Stomach (tissue), 19 donors: Measurements from ENCODE around the gene OR7G3. TPM values are rescaled to one million over a fixed set of nuclear protein-coding genes. Genes with fewer than 3 reads are reported as not detected.

Source experiments
- DNase-seq, 2 donors: peaks; one replicate each; pipeline versions ENCODE4 v3.0.0 to v3.0.0-alpha.2; 2013 to 2019
- H3K27ac ChIP-seq, 5 donors: fragments of 200-600 bp in 4 of 5; sonication (generic) in 4 of 5; one replicate each; pipeline ENCODE4 v1.5.1; 2013 to 2019; ENCODE audit warnings: mild to moderate bottlenecking in 1 of 5, moderate library complexity in 1 of 5
- H3K27me3 ChIP-seq, 3 donors: fragments of 200-600 bp; sonication (generic); one replicate each; pipeline ENCODE4 v1.5.1; 2017 to 2019; ENCODE audit warnings: mixed run types in 1 of 3
- H3K36me3 ChIP-seq, 4 donors: fragments of 200-600 bp; sonication (generic); 1 replicate in 3 of 4; 2 replicates in 1 of 4; pipeline ENCODE4 v1.5.1; 2016 to 2019
- H3K4me1 ChIP-seq, 4 donors: fragments of 200-600 bp; sonication (generic); one replicate each; pipeline ENCODE4 v1.5.1; 2016 to 2019
- H3K4me3 ChIP-seq, 4 donors: fragments of 200-600 bp; sonication (generic) in 3 of 4; one replicate each; pipeline ENCODE4 v1.5.1; 2016 to 2019; ENCODE audit warnings: mild to moderate bottlenecking in 1 of 4
- H3K9me3 ChIP-seq, 4 donors: fragments of 200-600 bp; sonication (generic); one replicate each; pipeline ENCODE4 v1.5.1; 2016 to 2019
- EP300 ChIP-seq: sonication (generic); formaldehyde crosslinking; IDR thresholded peaks from one replicate; pipeline ENCODE4 v1.6.1; 2017; ENCODE audit warnings: antibody characterized with exemption
- POLR2A ChIP-seq, 4 donors: fragments of 450-650 bp; IDR thresholded peaks; one replicate each; pipeline ENCODE4 v1.6.1; 2016; ENCODE audit warnings: antibody characterized with exemption in 4 of 4, control low read depth in 2 of 4, mild to moderate bottlenecking in 1 of 4, moderate library complexity in 1 of 4
- POLR2AphosphoS5 ChIP-seq, 3 donors: sonication (generic); formaldehyde crosslinking; IDR thresholded peaks; one replicate each; pipeline ENCODE4 v1.6.1; 2016; ENCODE audit warnings: antibody characterized with exemption in 3 of 3
- WGBS, 5 donors: extraction: QIAGEN DNeasy Blood & Tissue Kit in 3 of 5; methylation state at CpG; one replicate each; pipeline versions ENCODE4 v1.1.5 to v1.1.7; 2013 to 2018; 5-methylcytosine and 5-hydroxymethylcytosine counted together
- intact Hi-C: fragments of 100-400 bp; cut with DNase I; formaldehyde crosslinking; loops from one replicate; pipeline ENCODE4 v1.15.1; 2023; ENCODE audit warnings: low total_unique reads
- long read RNA-seq, 10 donors: transcript quantifications; one replicate each; lab custom pipeline, GENCODE V29; 2026
- polyA plus RNA-seq, 3 donors: library from polyadenylated mRNA; stranded (reverse); fragments of 200-250 nt; gene quantifications; one replicate each; pipeline ENCODE4 v1.2.3, GENCODE V29; 2013
- total RNA-seq, 5 donors: library from RNA; depleted of rRNA; stranded (reverse); fragments of >200 nt; gene quantifications; one replicate each; pipeline versions ENCODE4 v1.1.0 to v1.2.3, GENCODE V29; 2014 to 2016
- TF ChIP-seq, protein P1 (sequence below), 7 experiments: fragments of 450-650 bp in 4 of 7; fragments of 200-600 bp in 3 of 7; sonication (generic) in 3 of 7; IDR thresholded peaks; one replicate each; pipeline ENCODE4 v1.5.1; 2016 to 2019; ENCODE audit warnings: antibody characterized with exemption in 7 of 7, control low read depth in 2 of 7, mild to moderate bottlenecking in 1 of 7
- donor health status: healthy with polysubstance abuse.
- donor health status: Bipolar disorder and iron deficiency.
- donor health status: healthy.

OR7G3 gene
- total RNA-seq (not detected), polyA plus RNA-seq (not detected)
- long read RNA-seq, donor 1, result 0 reads
- long read RNA-seq, donor 2, result 0 reads
- long read RNA-seq, donor 3, result 0 reads
- long read RNA-seq, donor 4, result 0 reads
- long read RNA-seq, donor 5, result 0 reads
- long read RNA-seq, donor 6, result 0 reads
- long read RNA-seq, donor 7, result 0 reads
- long read RNA-seq, donor 8, result 0 reads
- long read RNA-seq, donor 9, result 0 reads
- long read RNA-seq, donor 10, result 0 reads

DNA sequence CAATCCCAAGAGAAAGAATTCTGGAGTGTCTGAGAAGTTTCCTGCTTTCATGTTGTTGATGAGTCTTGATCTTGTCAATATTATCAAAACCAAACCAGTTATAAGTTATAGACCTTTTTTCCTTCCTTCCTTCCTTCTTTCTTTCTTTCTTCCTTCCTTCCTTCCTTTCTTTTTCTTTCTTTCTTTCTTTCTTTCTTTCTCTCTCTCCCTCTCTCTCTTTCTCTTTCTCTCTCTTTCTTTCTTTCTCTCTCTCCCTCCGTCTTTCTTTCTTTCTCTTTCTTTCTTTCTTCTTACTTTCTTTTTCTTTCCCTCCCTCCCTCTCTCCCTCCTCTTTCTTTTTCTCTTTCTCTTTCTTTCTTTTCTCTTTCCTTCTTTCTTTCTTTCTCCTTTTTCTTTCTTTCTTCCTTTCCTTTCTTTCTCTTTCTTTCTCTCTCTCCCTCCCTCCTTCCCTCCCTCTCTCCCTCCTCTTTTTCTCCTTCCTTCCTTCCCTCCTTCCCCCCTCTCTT is at the start of gene OR7G3:
TSS of gene OR7G3 (minus strand) at position 51 of the 506 bp plus-strand sequence. CDS start at position 51, 0 bp downstream.
- Histone ChIP-seq H3K27me3 (peaks cover 0 to 34% (median 0%) of the 10 kb centered on the region in 3 donors), H3K4me1 (no peaks in the 10 kb centered on the region), H3K36me3 (no peaks in the 10 kb centered on the region), H3K4me3 (no peak within 1 kb of the TSS), H3K27ac (no peak within 1 kb of the TSS), H3K9me3 (no peaks in the 10 kb centered on the region)
- WGBS, 5 donors, result 53 to 82% (median 76%) methylated on average over 1 of the region's 1 CpG; no CpG with 5 or more reads in 1 of the 5 donors
- intact Hi-C loops, result no loop called here
- DNase-seq, result no peak
- TF ChIP-seq, protein P1, sequence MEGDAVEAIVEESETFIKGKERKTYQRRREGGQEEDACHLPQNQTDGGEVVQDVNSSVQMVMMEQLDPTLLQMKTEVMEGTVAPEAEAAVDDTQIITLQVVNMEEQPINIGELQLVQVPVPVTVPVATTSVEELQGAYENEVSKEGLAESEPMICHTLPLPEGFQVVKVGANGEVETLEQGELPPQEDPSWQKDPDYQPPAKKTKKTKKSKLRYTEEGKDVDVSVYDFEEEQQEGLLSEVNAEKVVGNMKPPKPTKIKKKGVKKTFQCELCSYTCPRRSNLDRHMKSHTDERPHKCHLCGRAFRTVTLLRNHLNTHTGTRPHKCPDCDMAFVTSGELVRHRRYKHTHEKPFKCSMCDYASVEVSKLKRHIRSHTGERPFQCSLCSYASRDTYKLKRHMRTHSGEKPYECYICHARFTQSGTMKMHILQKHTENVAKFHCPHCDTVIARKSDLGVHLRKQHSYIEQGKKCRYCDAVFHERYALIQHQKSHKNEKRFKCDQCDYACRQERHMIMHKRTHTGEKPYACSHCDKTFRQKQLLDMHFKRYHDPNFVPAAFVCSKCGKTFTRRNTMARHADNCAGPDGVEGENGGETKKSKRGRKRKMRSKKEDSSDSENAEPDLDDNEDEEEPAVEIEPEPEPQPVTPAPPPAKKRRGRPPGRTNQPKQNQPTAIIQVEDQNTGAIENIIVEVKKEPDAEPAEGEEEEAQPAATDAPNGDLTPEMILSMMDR (IDR thresholded peaks at IDR 0.05), result no peak

DNA sequence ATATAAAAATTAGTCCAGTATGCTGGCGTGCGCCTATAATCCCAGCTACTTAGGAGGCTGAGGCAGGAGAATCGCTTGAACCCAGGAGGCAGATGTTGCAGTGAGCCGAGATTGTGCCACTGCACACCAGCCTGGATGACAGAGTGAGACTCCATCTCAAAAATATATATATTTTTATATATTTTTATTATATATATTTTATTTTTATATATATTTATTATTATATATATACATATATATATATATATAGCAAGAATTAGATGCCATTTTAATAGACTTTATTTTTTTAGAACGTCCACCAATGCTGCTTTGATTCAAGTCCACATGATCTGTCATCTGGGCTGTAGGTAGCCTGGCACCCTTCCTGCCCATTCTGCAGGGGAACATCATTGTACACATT is 48.6 kb upstream of the OR7G3 start:
- 85 to 96% (median 92%) methylated on average over 5 of the region's 5 CpGs for WGBS, 5 donors
- Histone ChIP-seq H3K9me3 (peaks cover 0 to 3% (median 0%) of the 10 kb centered on the region in 4 donors), H3K27ac (no peak overlapping the region), H3K4me3 (no peak overlapping the region), H3K4me1 (no peaks in the 10 kb centered on the region), H3K27me3 (no peaks in the 10 kb centered on the region), H3K36me3 (no peaks in the 10 kb centered on the region)
- intact Hi-C loops, result no loop called here
- no peak for DNase-seq
- TF ChIP-seq, protein P1 (IDR thresholded peaks at IDR 0.05), result no peak
- no peak for TF ChIP-seq EP300
- TF ChIP-seq POLR2A (IDR thresholded peaks at IDR 0.05), result no peak
- TF ChIP-seq POLR2AphosphoS5 (IDR thresholded peaks at IDR 0.05), result no peak

DNA sequence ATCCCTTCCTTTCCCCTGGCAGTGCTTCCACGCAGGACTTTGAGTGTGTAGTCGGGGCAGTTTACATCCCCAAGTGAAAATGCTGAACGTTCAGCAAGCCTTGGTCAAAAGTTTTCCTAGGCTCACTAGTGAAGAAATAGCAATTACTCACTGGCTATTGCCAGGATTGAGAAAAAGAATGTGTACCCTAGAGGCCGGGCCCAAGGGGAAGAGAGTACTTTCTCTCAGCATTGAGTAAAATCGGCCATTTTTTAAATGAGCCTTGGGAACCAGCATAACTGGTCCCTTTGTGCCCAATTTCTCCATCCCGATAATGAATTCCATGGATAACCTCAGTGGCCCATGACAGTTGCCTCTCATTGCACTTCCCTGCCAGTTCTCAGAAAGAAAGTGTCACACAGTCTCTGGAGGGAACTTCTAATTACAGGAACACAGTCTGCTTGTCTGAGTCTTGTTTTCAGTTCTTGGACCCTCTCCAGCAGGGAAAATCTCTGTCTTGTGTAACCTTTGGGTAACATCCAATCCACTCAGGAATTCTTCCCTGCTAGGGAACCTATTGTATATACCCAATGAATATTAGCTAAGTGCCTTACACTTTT is 44.7 kb upstream of the OR7G3 start:
- no peaks in the 10 kb centered on the region for H3K4me1 ChIP-seq
- peaks cover 0 to 3% (median 0%) of the 10 kb centered on the region in 4 donors for H3K9me3 ChIP-seq
- TF ChIP-seq EP300 (no peak), POLR2A (IDR thresholded peaks at IDR 0.05) (no peak), POLR2AphosphoS5 (IDR thresholded peaks at IDR 0.05) (no peak)
- TF ChIP-seq, protein P1 (IDR thresholded peaks at IDR 0.05), result no peak
- peaks cover 0 to 16% (median 15%) of the 10 kb centered on the region in 4 donors for H3K36me3 ChIP-seq
- H3K4me3 ChIP-seq, result no peak overlapping the region
- DNase-seq, result no peak
- H3K27me3 ChIP-seq, result no peaks in the 10 kb centered on the region
- intact Hi-C loops, result no loop called here
- no peak overlapping the region for H3K27ac ChIP-seq
- WGBS, 5 donors, result 74 to 87% (median 86%) methylated on average over 6 of the region's 6 CpGs

DNA sequence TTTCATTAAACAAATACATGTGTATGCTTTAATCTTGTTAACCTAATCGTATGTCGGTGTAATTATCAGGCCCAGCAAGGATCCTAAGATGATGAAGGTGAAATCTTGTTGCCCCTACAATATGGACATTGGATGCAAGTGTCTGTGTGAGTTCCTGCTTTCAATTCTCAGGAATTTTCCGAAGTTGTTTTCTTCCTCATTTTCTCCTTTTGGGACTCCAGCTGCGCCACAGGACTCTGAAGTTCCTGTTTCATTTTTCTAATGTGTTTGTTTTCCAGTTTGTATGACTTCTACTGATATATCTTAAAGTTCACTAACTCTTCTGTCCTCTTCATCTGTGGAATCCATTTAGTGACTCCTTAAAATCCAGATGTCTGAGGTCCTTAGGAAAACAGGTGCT is 40.1 kb upstream of the OR7G3 start:
- intact Hi-C loops, result no loop called here
- Histone ChIP-seq H3K4me1 (no peaks in the 10 kb centered on the region), H3K4me3 (no peak overlapping the region), H3K36me3 (peaks cover 17 to 62% (median 60%) of the 10 kb centered on the region in 4 donors), H3K27me3 (no peaks in the 10 kb centered on the region), H3K27ac (no peak overlapping the region), H3K9me3 (peaks cover 0 to 30% (median 14%) of the 10 kb centered on the region in 4 donors)
- TF ChIP-seq EP300 (no peak), POLR2A (IDR thresholded peaks at IDR 0.05) (no peak), POLR2AphosphoS5 (IDR thresholded peaks at IDR 0.05) (no peak)
- TF ChIP-seq, protein P1 (IDR thresholded peaks at IDR 0.05), result no peak
- DNase-seq, result no peak
- 74 to 94% (median 92%) methylated on average over 4 of the region's 4 CpGs for whole genome bisulfite sequencing, 5 donors
